GM19438 (cell line): Measurements from ENCODE around the gene GMCL2.
"Not testable (repeated sequence)": the region's sequence is repeated elsewhere in the genome, so short reads cannot be mapped to it uniquely, and the experiment has no call there.

Experiments
- ATAC-seq: cut with Tn5 transposase; IDR thresholded peaks from one replicate; pipeline ENCODE4 v1.9.1; 2021; ENCODE audit warnings: low read depth; ENCODE audit not compliant: unreplicated experiment

Gene GMCL2

GRCh38 chr5:178207917-178208280, 20.7 kb upstream of the GMCL2 start:
- no peak for ATAC-seq

- no peak for ATAC-seq
These were observed 20.2 kb upstream of the GMCL2 start for GRCh38 chr5:178207183-178207916.

- no peak for ATAC-seq
These were observed 19.3 kb upstream of the GMCL2 start for GRCh38 chr5:178206166-178207101.

GRCh38 chr5:178205749-178206047, 18.5 kb upstream of the GMCL2 start:
- no peak for ATAC-seq

GRCh38 chr5:178204935-178205748, 18.0 kb upstream of the GMCL2 start:
- ATAC-seq = peak; percentile 53

- ATAC-seq = peak; percentile 75
These were observed 17.2 kb upstream of the GMCL2 start, which contains the start of gene HNRNPAB for GRCh38 chr5:178204182-178204934. Gene HNRNPAB, plus strand, starts transcription at chr5:178204533. Its CDS starts 305 bp downstream, at chr5:178204838.

GRCh38 chr5:178203670-178204181, 16.6 kb upstream of the GMCL2 start:
- ATAC-seq = peak; percentile 16

- ATAC-seq = no peak
These were observed 15.4 kb upstream of the GMCL2 start for GRCh38 chr5:178202541-178202940.

GRCh38 chr5:178201927-178202235, 14.7 kb upstream of the GMCL2 start:
- ATAC-seq = no peak

GRCh38 chr5:178201221-178201926, 14.2 kb upstream of the GMCL2 start:
- ATAC-seq = no peak

GRCh38 chr5:178199581-178200434, 12.6 kb upstream of the GMCL2 start:
- ATAC-seq = no peak

GRCh38 chr5:178198706-178199105, 11.5 kb upstream of the GMCL2 start:
- no peak for ATAC-seq

GRCh38 chr5:178198151-178198550, 11.0 kb upstream of the GMCL2 start:
- ATAC-seq = not testable (repeated sequence)

GRCh38 chr5:178196986-178197385, 9.8 kb upstream of the GMCL2 start:
- no peak for ATAC-seq

GRCh38 chr5:178196281-178196812, 9.2 kb upstream of the GMCL2 start:
- no peak for ATAC-seq

- no peak for ATAC-seq
These were observed 6.9 kb upstream of the GMCL2 start for GRCh38 chr5:178194026-178194425.

- ATAC-seq = no peak
These were observed 6.2 kb upstream of the GMCL2 start for GRCh38 chr5:178193251-178193809.

- ATAC-seq = no peak
These were observed 5.6 kb upstream of the GMCL2 start for GRCh38 chr5:178192787-178193186.
